ENCODE measurements around the gene RERE.

The RERE gene

GRCh38 chr1:8545078-8545477 is 272.4 kb downstream of the RERE start:
- ChIA-PET POLR2A (no interaction called here), CTCF (interaction anchor here (0.6 kb wide), 1 partner anchor 122 kb away, joined by 3 read pairs; no protein-coding TSS in a partner anchor)
- TF ChIP-seq ZNF341 (tag by site-specific recombination; IDR thresholded peaks at IDR 0.05; ENCODE audit: low read depth) (no peak), ZSCAN23 (tag by site-specific recombination; IDR thresholded peaks at IDR 0.05) (no peak), ZNF544 (tag by site-specific recombination; IDR thresholded peaks at IDR 0.05) (no peak), ZNF585B (tag by site-specific recombination; IDR thresholded peaks at IDR 0.05) (no peak)
- Histone ChIP-seq H3K9me3 (ENCODE audit: control insufficient read depth, insufficient read depth, low read depth, low read length) (no peaks in the 10 kb centered on the region), H3K36me3 (ENCODE audit: control insufficient read depth in 2 of 2, insufficient read depth in 1 of 2, low read length in 2 of 2) (peaks cover 0 to 7% of the 10 kb centered on the region in 2 experiments; a peak in 2 of 3 replicates), H3K4me3 (ENCODE audit: low read depth, low read length) (no peak overlapping the region), H3K27ac (ENCODE audit: extremely low read depth, low read depth, low read length) (no peak overlapping the region), H3K4me1 (ENCODE audit: control insufficient read depth, insufficient read depth, low read length) (no peaks in the 10 kb centered on the region; the same call in 1 of the 2 replicates)

GRCh38 chr1:8544644-8545043 is 272.8 kb downstream of the RERE start:
- H3K36me3 ChIP-seq (ENCODE audit: control insufficient read depth in 2 of 2, insufficient read depth in 1 of 2, low read length in 2 of 2) = peaks cover 0 to 8% of the 10 kb centered on the region in 2 experiments; a peak in 2 of 3 replicates
- ChIA-PET CTCF (interaction anchor here (1.1 kb wide), 2 partner anchors 11 to 127 kb away, joined by 3 to 6 read pairs; no protein-coding TSS in a partner anchor), POLR2A (no interaction called here)
- H3K27ac ChIP-seq (ENCODE audit: extremely low read depth, low read depth, low read length) = no peak overlapping the region
- H3K4me3 ChIP-seq (ENCODE audit: low read depth, low read length) = no peak overlapping the region
- TF ChIP-seq GLI2 (tag by site-specific recombination; IDR thresholded peaks at IDR 0.05; ENCODE audit: borderline replicate concordance, low read depth) (no peak), ZNF354C (tag by site-specific recombination; IDR thresholded peaks at IDR 0.05; ENCODE audit: borderline replicate concordance, low read depth) (no peak), ZNF692 (tag by site-specific recombination; IDR thresholded peaks at IDR 0.05) (no peak), ZNF670 (tag by site-specific recombination; IDR thresholded peaks at IDR 0.05; ENCODE audit: low read depth) (no peak), HOXD13 (CRISPR knock-in tag; IDR thresholded peaks at IDR 0.05; ENCODE audit: borderline replicate concordance) (no peak), ZNF311 (tag by site-specific recombination; IDR thresholded peaks at IDR 0.05; ENCODE audit: borderline replicate concordance) (no peak), ZSCAN23 (tag by site-specific recombination; IDR thresholded peaks at IDR 0.05) (no peak)
- no peaks in the 10 kb centered on the region; the same call in 1 of the 2 replicates for H3K4me1 ChIP-seq (ENCODE audit: control insufficient read depth, insufficient read depth, low read length)
- H3K9me3 ChIP-seq (ENCODE audit: control insufficient read depth, insufficient read depth, low read depth, low read length) = no peaks in the 10 kb centered on the region

GRCh38 chr1:8543965-8544364 is 273.5 kb downstream of the RERE start:
- CTCF ChIA-PET = interaction anchor here (0.7 to 1.1 kb wide), 3 partner anchors 12 to 316 kb away, joined by 3 to 6 read pairs (median 3); no protein-coding TSS in a partner anchor

More at GRCh38 chr1:8543965-8544364, 273.5 kb downstream of the RERE start:
- POLR2A ChIA-PET = no interaction called here
- Histone ChIP-seq H3K9me3 (ENCODE audit: control insufficient read depth, insufficient read depth, low read depth, low read length) (no peaks in the 10 kb centered on the region), H3K36me3 (ENCODE audit: control insufficient read depth in 2 of 2, insufficient read depth in 1 of 2, low read length in 2 of 2) (peaks cover 0 to 10% of the 10 kb centered on the region in 2 experiments; a peak in 2 of 3 replicates), H3K4me3 (ENCODE audit: low read depth, low read length) (no peak overlapping the region), H3K27ac (ENCODE audit: extremely low read depth, low read depth, low read length) (no peak overlapping the region), H3K4me1 (ENCODE audit: control insufficient read depth, insufficient read depth, low read length) (no peaks in the 10 kb centered on the region; the same call in 1 of the 2 replicates)
- no peak for TF ChIP-seq ZNF549 (tag by site-specific recombination; IDR thresholded peaks at IDR 0.05)
- no peak for TF ChIP-seq ZBTB1 (tag by site-specific recombination; IDR thresholded peaks at IDR 0.05)
- no peak for TF ChIP-seq ZBTB10 (tag by site-specific recombination; IDR thresholded peaks at IDR 0.05)
- TF ChIP-seq SP7 (tag by site-specific recombination; IDR thresholded peaks at IDR 0.05) = no peak
- TF ChIP-seq ZSCAN5A (tag by site-specific recombination; IDR thresholded peaks at IDR 0.05) = no peak
- TF ChIP-seq ZBTB11 (tag by site-specific recombination; conservative IDR thresholded peaks at IDR 0.05; ENCODE audit: low read depth) = no peak
- no peak for TF ChIP-seq ZNF785 (tag by site-specific recombination; IDR thresholded peaks at IDR 0.05)
- no peak for TF ChIP-seq KLF8 (tag by site-specific recombination; IDR thresholded peaks at IDR 0.05)
- TF ChIP-seq ZNF223 (tag by site-specific recombination; IDR thresholded peaks at IDR 0.05) = no peak

Measured in HEK293 (cell line).